Measurements from ENCODE around the gene MYL1.

MYL1 gene

GRCh38 chr2:210315015-210315788 lies at the start of gene MYL1:
MYL1 (minus strand) TSS chr2:210315174; CDS start chr2:210315042, 132 bp downstream.
- in situ Hi-C loops (cut with MboI; ENCODE audit: low sequenced_read_pairs): no loop called here

- in situ Hi-C loops (cut with MboI; ENCODE audit: low sequenced_read_pairs): no loop called here
Observed at GRCh38 chr2:210363876-210364275, 48.9 kb upstream of the MYL1 start.

DNA sequence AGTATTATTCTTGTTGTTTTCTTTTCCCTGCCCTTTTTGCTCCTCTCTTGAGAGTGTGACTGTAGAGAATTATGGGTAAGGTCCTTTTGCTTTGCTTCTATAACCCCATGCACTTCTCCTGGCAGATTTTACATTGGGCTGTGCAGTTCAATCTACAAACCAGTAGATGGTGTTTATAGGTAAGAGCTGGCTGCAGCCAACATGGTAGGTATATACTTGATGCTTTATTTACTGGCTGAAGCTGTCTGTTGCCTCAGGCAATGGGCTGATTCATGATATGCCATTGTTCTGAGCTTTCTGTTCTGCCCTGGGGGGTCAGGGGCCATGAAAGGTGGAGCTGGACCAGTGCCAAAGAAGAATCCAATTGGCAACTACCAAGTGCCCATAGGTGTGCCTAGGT lies 48.3 kb upstream of the MYL1 start:
- in situ Hi-C loops (cut with MboI; ENCODE audit: low sequenced_read_pairs): no loop called here

DNA sequence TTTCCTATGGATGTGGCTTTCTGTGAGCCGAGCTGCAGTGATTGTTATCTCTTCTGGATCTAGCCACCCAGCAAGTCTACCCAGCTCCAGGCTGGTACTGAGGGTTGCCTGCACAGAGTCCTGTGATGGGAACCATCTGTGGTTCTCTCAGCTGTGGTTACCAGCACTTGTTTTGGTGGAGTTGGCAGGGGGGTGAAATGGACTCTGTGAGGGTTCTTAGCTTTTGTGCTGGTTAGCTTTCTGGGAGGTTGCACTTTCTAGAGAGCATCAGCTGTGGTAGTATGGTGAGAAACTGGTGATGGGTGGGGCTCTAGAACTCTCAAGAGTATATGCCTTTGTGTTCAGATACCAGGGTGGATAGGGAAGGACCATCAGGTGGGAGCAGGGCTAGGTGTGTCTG lies 45.4 kb upstream of the MYL1 start:
- in situ Hi-C loops (cut with MboI; ENCODE audit: low sequenced_read_pairs): no loop called here

DNA sequence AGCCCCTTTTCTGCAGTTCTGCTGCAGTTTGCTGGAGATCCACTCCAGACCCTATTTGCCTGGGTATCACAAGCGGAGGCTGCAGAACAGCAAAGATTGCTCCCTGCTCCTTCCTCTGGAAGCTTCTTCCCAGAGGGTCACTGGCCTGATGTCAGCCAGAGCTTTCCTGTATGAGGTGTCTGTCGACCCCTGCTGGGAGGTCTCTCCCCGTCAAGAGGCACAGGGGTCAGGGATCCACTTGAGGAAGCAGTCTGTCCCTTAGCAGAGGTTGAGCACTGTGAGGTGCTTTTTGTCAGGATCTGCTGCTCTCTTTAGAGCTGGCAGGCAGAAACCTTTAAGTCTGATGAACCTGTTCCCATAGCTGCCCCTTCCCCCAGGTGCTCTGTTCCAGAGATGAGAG lies 42.0 kb upstream of the MYL1 start:
- in situ Hi-C loops (cut with MboI; ENCODE audit: low sequenced_read_pairs): no loop called here

- in situ Hi-C loops (cut with MboI; ENCODE audit: low sequenced_read_pairs): no loop called here
Observed at GRCh38 chr2:210337159-210337558, 22.2 kb upstream of the MYL1 start.

- in situ Hi-C loops (cut with MboI; ENCODE audit: low sequenced_read_pairs): no loop called here
Observed at GRCh38 chr2:210324906-210325305, 9.9 kb upstream of the MYL1 start.

- in situ Hi-C loops (cut with MboI; ENCODE audit: low sequenced_read_pairs): no loop called here
Observed at GRCh38 chr2:210324458-210324857, 9.5 kb upstream of the MYL1 start.

DNA sequence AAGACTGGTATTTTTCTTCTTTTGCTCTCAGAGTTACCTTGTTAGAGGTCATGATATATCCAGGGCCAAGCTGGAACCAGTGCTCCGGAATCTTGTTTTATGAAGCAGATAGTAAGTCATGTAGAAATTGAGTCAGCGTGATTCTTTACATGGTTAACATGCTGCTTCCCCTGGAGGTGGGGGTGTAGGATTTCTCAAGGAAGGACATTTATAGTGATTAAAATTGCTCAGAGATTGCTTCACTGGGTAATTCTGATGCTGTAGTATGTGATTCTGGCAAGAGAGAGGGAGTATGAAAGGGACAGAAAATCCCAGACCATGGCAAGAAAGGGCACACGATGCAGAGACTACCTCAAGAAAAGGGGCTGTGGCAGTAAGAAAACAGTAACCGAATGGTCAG lies 8.0 kb upstream of the MYL1 start:
- in situ Hi-C loops (cut with MboI; ENCODE audit: low sequenced_read_pairs): no loop called here

DNA sequence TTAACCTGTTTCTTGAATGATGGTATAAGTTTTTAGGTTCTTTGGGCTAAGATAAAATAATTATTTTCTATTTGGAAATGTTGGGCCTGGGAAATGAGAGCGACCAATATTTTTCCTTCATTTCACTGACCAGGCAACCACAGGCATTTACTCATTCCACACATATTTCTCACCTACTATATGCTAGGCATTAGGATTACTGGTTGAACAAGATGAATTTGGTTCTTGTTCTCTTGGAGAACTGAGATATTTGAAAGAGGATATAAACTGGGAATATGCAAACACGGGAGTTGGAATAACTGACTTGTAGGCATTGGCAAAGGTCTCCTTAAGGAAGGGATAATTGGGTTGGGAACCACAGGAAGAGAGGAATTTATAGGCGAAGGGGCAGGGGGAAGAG lies 3.9 kb upstream of the MYL1 start:
- in situ Hi-C loops (cut with MboI; ENCODE audit: low sequenced_read_pairs): no loop called here

- in situ Hi-C loops (cut with MboI; ENCODE audit: low sequenced_read_pairs): no loop called here
Observed at GRCh38 chr2:210318486-210318885, 3.5 kb upstream of the MYL1 start.

GRCh38 chr2:210310550-210310949 lies 4.4 kb downstream of the MYL1 start:
- in situ Hi-C loops (cut with MboI; ENCODE audit: low sequenced_read_pairs): no loop called here

- in situ Hi-C loops (cut with MboI; ENCODE audit: low sequenced_read_pairs): no loop called here
Observed at GRCh38 chr2:210309548-210310233, 5.3 kb downstream of the MYL1 start.

- in situ Hi-C loops (cut with MboI; ENCODE audit: low sequenced_read_pairs): no loop called here
Observed at GRCh38 chr2:210303498-210303897, 11.5 kb downstream of the MYL1 start.

DNA sequence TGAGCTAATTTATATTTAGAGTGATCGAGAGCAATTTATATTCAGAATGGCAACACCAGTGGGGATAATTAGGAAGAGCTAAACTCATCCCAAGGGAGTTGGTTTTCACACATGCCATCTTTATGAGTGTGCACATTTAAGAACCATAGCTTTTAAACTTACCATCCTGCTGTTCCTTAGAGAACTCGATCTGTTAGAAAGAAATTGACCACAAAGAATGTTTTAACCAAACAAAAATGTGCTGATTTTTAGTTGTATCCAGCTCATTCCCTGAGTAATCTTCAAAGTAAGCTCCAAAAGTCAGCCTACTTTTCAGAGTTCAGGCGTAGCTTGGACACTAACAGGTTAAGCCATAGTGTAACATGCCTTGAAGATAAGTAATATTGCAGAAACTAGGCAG lies 12.6 kb downstream of the MYL1 start:
- in situ Hi-C loops (cut with MboI; ENCODE audit: low sequenced_read_pairs): no loop called here

- in situ Hi-C loops (cut with MboI; ENCODE audit: low sequenced_read_pairs): no loop called here
Observed at GRCh38 chr2:210299866-210300373, 15.1 kb downstream of the MYL1 start.

- in situ Hi-C loops (cut with MboI; ENCODE audit: low sequenced_read_pairs): no loop called here
Observed at GRCh38 chr2:210288408-210288807, 26.6 kb downstream of the MYL1 start.

- in situ Hi-C loops (cut with MboI; ENCODE audit: low sequenced_read_pairs): no loop called here
Observed at GRCh38 chr2:210287301-210287700, 27.7 kb downstream of the MYL1 start.

GRCh38 chr2:210286123-210286680 lies 28.8 kb downstream of the MYL1 start:
- in situ Hi-C loops (cut with MboI; ENCODE audit: low sequenced_read_pairs): no loop called here

DNA sequence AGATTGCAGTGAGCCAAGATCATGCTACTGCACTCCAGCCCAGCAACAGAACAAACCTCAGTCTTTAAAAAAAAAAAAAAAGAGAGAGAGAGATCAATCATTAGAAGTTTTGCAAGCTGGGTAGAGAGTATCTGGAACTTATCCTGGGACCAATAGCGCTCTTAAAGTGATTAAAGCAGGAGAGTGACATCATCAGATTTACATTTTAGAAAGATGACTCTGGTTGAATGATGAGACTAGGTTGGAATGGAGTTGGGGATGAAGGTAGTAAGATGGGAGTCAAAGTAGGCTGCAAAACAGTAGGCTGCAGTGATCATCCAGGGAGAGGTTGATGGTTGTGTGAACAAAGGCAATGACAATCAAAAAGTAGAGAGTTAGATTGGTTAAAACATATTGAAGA lies 37.8 kb downstream of the MYL1 start:
- in situ Hi-C loops (cut with MboI; ENCODE audit: low sequenced_read_pairs): no loop called here

GRCh38 chr2:210271300-210271699 lies 43.7 kb downstream of the MYL1 start:
- in situ Hi-C loops (cut with MboI; ENCODE audit: low sequenced_read_pairs): no loop called here

GRCh38 chr2:210269148-210269547 lies 45.8 kb downstream of the MYL1 start:
- in situ Hi-C loops (cut with MboI; ENCODE audit: low sequenced_read_pairs): no loop called here
